Measurements from ENCODE around the gene SAMD9. TPM values are rescaled to one million over a fixed set of nuclear protein-coding genes. Genes with fewer than 3 reads are reported as not detected.
"Not testable (repeated sequence)": the region's sequence is repeated elsewhere in the genome, so short reads cannot be mapped to it uniquely, and the experiment has no call there.

The SAMD9 gene
- total RNA-seq, 4 donors from 2014 or later = 0.89 to 1.7 (median 1.5) TPM

GRCh38 chr7:93060025-93060424 lies 57.8 kb downstream of the SAMD9 start:
- Histone ChIP-seq H3K4me1 (no peaks in the 10 kb centered on the region), H3K9me3 (no peaks in the 10 kb centered on the region), H3K4me3 (no peak overlapping the region), H3K36me3 (no peaks in the 10 kb centered on the region), H3K27me3 (no peaks in the 10 kb centered on the region), H3K27ac (no peak overlapping the region)
- in situ Hi-C loops (cut with MboI; ENCODE audit: low sequenced_read_pairs in 4 of 4) = loop anchor here in 1 of 4 donors (25.0 kb wide), 1 partner anchor 448 kb away; no protein-coding TSS in a partner anchor
- ATAC-seq = no peak
- intact Hi-C loops (cut with DNase I; ENCODE audit: low total_unique reads) = no loop called here
- TF ChIP-seq CTCF (IDR thresholded peaks at IDR 0.05 in 4 of 5, conservative IDR thresholded peaks at IDR 0.05 in 1 of 5) = no peak
- TF ChIP-seq POLR2A (IDR thresholded peaks at IDR 0.05) = no peak
- DNase-seq = no peak

- not testable (repeated sequence) for H3K4me1 ChIP-seq, H3K4me3 ChIP-seq, DNase-seq, H3K27ac ChIP-seq, ATAC-seq, H3K27me3 ChIP-seq, H3K9me3 ChIP-seq, H3K36me3 ChIP-seq
- intact Hi-C loops (cut with DNase I; ENCODE audit: low total_unique reads) (loop anchor here (10.0 kb wide), 1 partner anchor 632 kb away; no protein-coding TSS in a partner anchor), in situ Hi-C loops (cut with MboI; ENCODE audit: low sequenced_read_pairs in 4 of 4) (loop anchor here (5.0 to 25.0 kb wide), 3 partner anchors 432 to 444 kb away; no protein-coding TSS in a partner anchor)
These were observed 61.2 kb downstream of the SAMD9 start for GRCh38 chr7:93056621-93057020.

GRCh38 chr7:93055543-93056107 lies 62.2 kb downstream of the SAMD9 start:
- Histone ChIP-seq H3K36me3 (no peaks in the 10 kb centered on the region), H3K27ac (no peak overlapping the region), H3K4me1 (no peaks in the 10 kb centered on the region), H3K4me3 (no peak overlapping the region), H3K27me3 (no peaks in the 10 kb centered on the region), H3K9me3 (no peaks in the 10 kb centered on the region)
- DNase-seq (no peak), ATAC-seq (no peak)
- in situ Hi-C loops (cut with MboI; ENCODE audit: low sequenced_read_pairs in 4 of 4) = loop anchor here (5.0 to 25.0 kb wide), 3 partner anchors 431 to 443 kb away; no protein-coding TSS in a partner anchor
- TF ChIP-seq CTCF (IDR thresholded peaks at IDR 0.05 in 4 of 5, conservative IDR thresholded peaks at IDR 0.05 in 1 of 5) (peak; percentile 28 to 78 (median 64)), POLR2A (IDR thresholded peaks at IDR 0.05) (no peak)
- intact Hi-C loops (cut with DNase I; ENCODE audit: low total_unique reads) = loop anchor here (1.0 to 10.0 kb wide), 2 partner anchors 434 to 631 kb away; no protein-coding TSS in a partner anchor

GRCh38 chr7:93054975-93055374 lies 62.8 kb downstream of the SAMD9 start:
- H3K4me1 ChIP-seq = no peaks in the 10 kb centered on the region
- no peak for ATAC-seq
- TF ChIP-seq POLR2A (IDR thresholded peaks at IDR 0.05) (no peak), CTCF (IDR thresholded peaks at IDR 0.05 in 4 of 5, conservative IDR thresholded peaks at IDR 0.05 in 1 of 5) (no peak)
- intact Hi-C loops (cut with DNase I; ENCODE audit: low total_unique reads) = loop anchor here (1.0 to 10.0 kb wide), 2 partner anchors 434 to 630 kb away; no protein-coding TSS in a partner anchor
- H3K36me3 ChIP-seq = no peaks in the 10 kb centered on the region
- no peak for DNase-seq
- H3K27me3 ChIP-seq = no peaks in the 10 kb centered on the region
- H3K9me3 ChIP-seq = no peaks in the 10 kb centered on the region
- no peak overlapping the region for H3K27ac ChIP-seq
- in situ Hi-C loops (cut with MboI; ENCODE audit: low sequenced_read_pairs in 4 of 4) = loop anchor here (5.0 to 25.0 kb wide), 3 partner anchors 430 to 443 kb away; no protein-coding TSS in a partner anchor
- no peak overlapping the region for H3K4me3 ChIP-seq

Data from gastrocnemius medialis (tissue), 4 donors.